Nephron progenitor cell (in vitro differentiated cells): ENCODE results near the gene PACS2.

Experiments
- DNase-seq: peaks from one replicate; pipeline ENCODE4 v3.0.0; 2021
- H3K27ac Mint-ChIP-seq: 2 replicates; pipeline ENCODE4 v1.8.0; 2021; ENCODE audit warnings: mild to moderate bottlenecking, moderate library complexity, mixed read lengths
- H3K27me3 Mint-ChIP-seq: 2 replicates; pipeline ENCODE4 v1.8.0; 2021; ENCODE audit warnings: mild to moderate bottlenecking, low read depth, mixed read lengths; ENCODE audit not compliant: poor library complexity
- H3K36me3 Mint-ChIP-seq: 2 replicates; pipeline ENCODE4 v1.8.0; 2021; ENCODE audit warnings: low read depth, mixed read lengths
- H3K4me1 Mint-ChIP-seq: 2 replicates; pipeline ENCODE4 v1.8.0; 2021; ENCODE audit warnings: mixed read lengths
- H3K4me3 Mint-ChIP-seq: 2 replicates; pipeline ENCODE4 v1.8.0; 2021; ENCODE audit warnings: mild to moderate bottlenecking, moderate library complexity, mixed read lengths
- H3K9me3 Mint-ChIP-seq: 2 replicates; pipeline ENCODE4 v1.8.0; 2021; ENCODE audit warnings: mild to moderate bottlenecking, moderate library complexity, mixed read lengths
- TF ChIP-seq, protein P1 (sequence below): fragments of 200-600 bp; sonication (generic); IDR thresholded peaks from 2 replicates; pipeline ENCODE4 v1.5.0; 2021; ENCODE audit warnings: antibody characterized with exemption

PACS2 gene

GRCh38 chr14:105314287-105315200 is at the start of gene PACS2:
PACS2 (plus strand) TSS chr14:105314748; CDS start chr14:105314919, 171 bp downstream.
- TF ChIP-seq, protein P1, sequence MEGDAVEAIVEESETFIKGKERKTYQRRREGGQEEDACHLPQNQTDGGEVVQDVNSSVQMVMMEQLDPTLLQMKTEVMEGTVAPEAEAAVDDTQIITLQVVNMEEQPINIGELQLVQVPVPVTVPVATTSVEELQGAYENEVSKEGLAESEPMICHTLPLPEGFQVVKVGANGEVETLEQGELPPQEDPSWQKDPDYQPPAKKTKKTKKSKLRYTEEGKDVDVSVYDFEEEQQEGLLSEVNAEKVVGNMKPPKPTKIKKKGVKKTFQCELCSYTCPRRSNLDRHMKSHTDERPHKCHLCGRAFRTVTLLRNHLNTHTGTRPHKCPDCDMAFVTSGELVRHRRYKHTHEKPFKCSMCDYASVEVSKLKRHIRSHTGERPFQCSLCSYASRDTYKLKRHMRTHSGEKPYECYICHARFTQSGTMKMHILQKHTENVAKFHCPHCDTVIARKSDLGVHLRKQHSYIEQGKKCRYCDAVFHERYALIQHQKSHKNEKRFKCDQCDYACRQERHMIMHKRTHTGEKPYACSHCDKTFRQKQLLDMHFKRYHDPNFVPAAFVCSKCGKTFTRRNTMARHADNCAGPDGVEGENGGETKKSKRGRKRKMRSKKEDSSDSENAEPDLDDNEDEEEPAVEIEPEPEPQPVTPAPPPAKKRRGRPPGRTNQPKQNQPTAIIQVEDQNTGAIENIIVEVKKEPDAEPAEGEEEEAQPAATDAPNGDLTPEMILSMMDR: no peak
- Mint-ChIP-seq H3K36me3 (peaks cover 6% of the 10 kb centered on the region), H3K27me3 (peaks cover 22% of the 10 kb centered on the region), H3K4me1 (peaks cover 16% of the 10 kb centered on the region), H3K4me3 (peak within 1 kb of the TSS; percentile 84), H3K27ac (peak within 1 kb of the TSS; percentile 69), H3K9me3 (no peaks in the 10 kb centered on the region)
- peak; percentile 79 for DNase-seq

DNA sequence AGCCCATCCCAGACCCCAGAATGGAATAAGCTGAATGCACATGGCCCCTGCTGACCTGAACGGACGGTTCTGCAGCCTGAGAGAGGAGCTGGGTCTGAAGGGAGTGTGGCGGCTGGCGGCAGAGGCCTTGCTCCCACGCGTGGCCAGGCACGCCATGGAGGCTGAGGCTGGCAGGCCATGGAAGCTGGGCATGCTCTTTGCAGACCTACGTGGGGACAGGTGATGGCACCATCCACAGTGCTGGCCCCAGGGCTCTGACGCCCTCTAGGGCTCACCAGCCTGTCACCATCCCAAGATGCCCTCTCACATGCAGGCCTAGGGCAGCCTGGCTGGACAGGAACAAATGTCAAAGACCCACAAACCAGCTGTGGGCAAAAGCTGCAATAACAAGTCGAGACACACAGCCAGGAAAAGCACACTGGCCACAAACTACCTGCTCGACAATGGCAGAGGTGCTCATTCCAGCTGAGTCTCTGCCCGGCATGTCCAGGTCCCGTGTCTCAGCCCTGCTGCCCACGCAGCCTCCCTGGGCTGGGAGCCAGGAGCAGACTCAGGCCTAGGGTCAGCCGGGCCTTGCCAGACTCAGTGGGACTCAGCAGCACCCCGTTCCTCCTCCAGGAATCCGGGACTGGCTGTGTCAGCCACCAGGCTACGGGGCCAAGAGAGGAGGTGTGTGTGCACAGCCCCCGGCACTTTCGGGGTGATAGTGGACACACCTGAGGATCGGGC is 46.6 kb upstream of the PACS2 start:
- peaks cover 3% of the 10 kb centered on the region for H3K27me3 Mint-ChIP-seq
- DNase-seq: no peak
- H3K27ac Mint-ChIP-seq: no peak overlapping the region
- peaks cover 4% of the 10 kb centered on the region for H3K9me3 Mint-ChIP-seq
- peaks cover 6% of the 10 kb centered on the region for H3K4me1 Mint-ChIP-seq
- TF ChIP-seq, protein P1: no peak
- H3K4me3 Mint-ChIP-seq: no peak overlapping the region
- peaks cover 37% of the 10 kb centered on the region for H3K36me3 Mint-ChIP-seq

- peaks cover 4% of the 10 kb centered on the region for H3K9me3 Mint-ChIP-seq
- no peak for DNase-seq
- H3K36me3 Mint-ChIP-seq: peaks cover 34% of the 10 kb centered on the region
- H3K27ac Mint-ChIP-seq: no peak overlapping the region
- peaks cover 9% of the 10 kb centered on the region for H3K4me1 Mint-ChIP-seq
- no peak overlapping the region for H3K4me3 Mint-ChIP-seq
- TF ChIP-seq, protein P1: no peak
- peaks cover 3% of the 10 kb centered on the region for H3K27me3 Mint-ChIP-seq
These were observed 45.7 kb upstream of the PACS2 start for GRCh38 chr14:105268736-105269354.

GRCh38 chr14:105269405-105269804 is 45.1 kb upstream of the PACS2 start:
- TF ChIP-seq, protein P1: no peak
- Mint-ChIP-seq H3K27me3 (peaks cover 3% of the 10 kb centered on the region), H3K36me3 (peaks cover 30% of the 10 kb centered on the region), H3K4me3 (no peak overlapping the region), H3K27ac (no peak overlapping the region), H3K4me1 (peaks cover 14% of the 10 kb centered on the region), H3K9me3 (peaks cover 4% of the 10 kb centered on the region)
- no peak for DNase-seq

- Mint-ChIP-seq H3K27ac (peak overlapping the region; percentile 64), H3K27me3 (no peaks in the 10 kb centered on the region), H3K36me3 (peaks cover 16% of the 10 kb centered on the region), H3K4me1 (peaks cover 26% of the 10 kb centered on the region), H3K4me3 (no peak overlapping the region), H3K9me3 (no peaks in the 10 kb centered on the region)
- no peak for DNase-seq
- TF ChIP-seq, protein P1: no peak
These were observed 43.2 kb upstream of the PACS2 start for GRCh38 chr14:105271224-105271890.
